ENCODE data around the gene GNAT2.

Gene GNAT2

GRCh38 chr1:109643385-109644230, 24.2 kb upstream of the GNAT2 start (continued):
- no peak for TF ChIP-seq ZNF280D (tag by site-specific recombination; IDR thresholded peaks at IDR 0.05)
- TF ChIP-seq ZNF639 (tag by site-specific recombination; IDR thresholded peaks at IDR 0.05), result no peak
- TF ChIP-seq ZBTB1 (tag by site-specific recombination; IDR thresholded peaks at IDR 0.05), result no peak
- TF ChIP-seq ZNF677 (tag by site-specific recombination; IDR thresholded peaks at IDR 0.05), result no peak
- no peak for TF ChIP-seq ZNF707 (tag by site-specific recombination; IDR thresholded peaks at IDR 0.05)
- no peak for TF ChIP-seq MYNN (tag by site-specific recombination; IDR thresholded peaks at IDR 0.05; ENCODE audit: borderline replicate concordance)
- no peak for TF ChIP-seq ZNF626 (tag by site-specific recombination; IDR thresholded peaks at IDR 0.05)
- TF ChIP-seq ZNF843 (tag by site-specific recombination; IDR thresholded peaks at IDR 0.05), result no peak
- no peak for TF ChIP-seq ZSCAN5A (tag by site-specific recombination; IDR thresholded peaks at IDR 0.05)
- no peak for TF ChIP-seq PRDM2 (tag by site-specific recombination; IDR thresholded peaks at IDR 0.05; ENCODE audit: borderline replicate concordance)
- TF ChIP-seq ZNF701 (tag by site-specific recombination; IDR thresholded peaks at IDR 0.05), result no peak
- no peak for TF ChIP-seq ZNF600 (tag by site-specific recombination; IDR thresholded peaks at IDR 0.05)
- TF ChIP-seq ZBTB26 (tag by site-specific recombination; optimal IDR thresholded peaks at IDR 0.05), result peak; percentile 29
- peak; percentile 93 for TF ChIP-seq ZNF2 (tag by site-specific recombination; IDR thresholded peaks at IDR 0.05)
- TF ChIP-seq ZSCAN30 (tag by site-specific recombination; IDR thresholded peaks at IDR 0.05), result peak; percentile 74; the same call in 1 of the 2 replicates
- TF ChIP-seq ZSCAN23 (tag by site-specific recombination; IDR thresholded peaks at IDR 0.05), result no peak
- no peak for TF ChIP-seq TSHZ1 (tag by site-specific recombination; IDR thresholded peaks at IDR 0.05; ENCODE audit: borderline replicate concordance)
- TF ChIP-seq ZNF830 (tag by site-specific recombination; IDR thresholded peaks at IDR 0.05; ENCODE audit: low read depth), result no peak
- TF ChIP-seq ZNF221 (tag by site-specific recombination; IDR thresholded peaks at IDR 0.05; ENCODE audit: borderline replicate concordance), result no peak
